RWPE2 (cell line): ENCODE measurements around the gene WASL.

Experiments
- ATAC-seq: fragments of 200-7000 bp; cut with Tn5 transposase; 3 replicates; pipeline ENCODE4 v1.9.1; 2021; ENCODE audit warnings: low read depth
- DNase-seq: peaks from one replicate; pipeline ENCODE4 v3.0.0-alpha.2; 2020; ENCODE audit warnings: low spot score
- H3K27ac ChIP-seq: fragments of 450-650 bp; 2 replicates; pipeline ENCODE4 v1.5.1; 2017; ENCODE audit warnings: mild to moderate bottlenecking; ENCODE audit not compliant: poor library complexity, severe bottlenecking
- H3K27me3 ChIP-seq: fragments of 250-450 bp; sonication (Bioruptor Pico); 2 replicates; pipeline ENCODE4 v1.5.1; 2021; ENCODE audit warnings: mild to moderate bottlenecking, moderate library complexity; ENCODE audit not compliant: insufficient read depth, poor library complexity, severe bottlenecking
- H3K36me3 ChIP-seq: fragments of 250-450 bp; sonication (Bioruptor Pico); 2 replicates; pipeline ENCODE4 v1.5.1; 2020; ENCODE audit warnings: low read depth, mild to moderate bottlenecking, moderate library complexity
- H3K4me1 ChIP-seq: fragments of 250-450 bp; sonication (Bioruptor Pico); 2 replicates; pipeline ENCODE4 v1.5.1; 2021; ENCODE audit warnings: mild to moderate bottlenecking, moderate library complexity; ENCODE audit not compliant: insufficient read depth, poor library complexity, severe bottlenecking
- H3K4me3 ChIP-seq: fragments of 250-450 bp; sonication (Bioruptor Pico); 2 replicates; pipeline ENCODE4 v1.5.1; 2021; ENCODE audit warnings: mild to moderate bottlenecking, moderate library complexity; ENCODE audit not compliant: severe bottlenecking
- H3K9me3 ChIP-seq: fragments of 250-450 bp; sonication (Bioruptor Pico); 2 replicates; pipeline ENCODE4 v1.5.1; 2021; ENCODE audit warnings: mild to moderate bottlenecking, moderate library complexity; ENCODE audit not compliant: severe bottlenecking
- TF ChIP-seq, protein P1 (sequence below): fragments of 450-650 bp; IDR thresholded peaks from one replicate; pipeline ENCODE4 v1.5.1; 2017; ENCODE audit warnings: mild to moderate bottlenecking, moderate library complexity; ENCODE audit not compliant: poor library complexity, severe bottlenecking

The WASL gene

GRCh38 chr7:123732413-123733091 is 16.3 kb downstream of the WASL start:
- Histone ChIP-seq H3K9me3 (peaks cover 6% of the 10 kb centered on the region), H3K27ac (no peak overlapping the region), H3K27me3 (no peaks in the 10 kb centered on the region), H3K4me3 (no peak overlapping the region), H3K36me3 (peaks cover 8% of the 10 kb centered on the region; the same call in 1 of the 2 replicates), H3K4me1 (peaks cover 9% of the 10 kb centered on the region)
- no peak for DNase-seq
- no peak for ATAC-seq
- TF ChIP-seq, protein P1, sequence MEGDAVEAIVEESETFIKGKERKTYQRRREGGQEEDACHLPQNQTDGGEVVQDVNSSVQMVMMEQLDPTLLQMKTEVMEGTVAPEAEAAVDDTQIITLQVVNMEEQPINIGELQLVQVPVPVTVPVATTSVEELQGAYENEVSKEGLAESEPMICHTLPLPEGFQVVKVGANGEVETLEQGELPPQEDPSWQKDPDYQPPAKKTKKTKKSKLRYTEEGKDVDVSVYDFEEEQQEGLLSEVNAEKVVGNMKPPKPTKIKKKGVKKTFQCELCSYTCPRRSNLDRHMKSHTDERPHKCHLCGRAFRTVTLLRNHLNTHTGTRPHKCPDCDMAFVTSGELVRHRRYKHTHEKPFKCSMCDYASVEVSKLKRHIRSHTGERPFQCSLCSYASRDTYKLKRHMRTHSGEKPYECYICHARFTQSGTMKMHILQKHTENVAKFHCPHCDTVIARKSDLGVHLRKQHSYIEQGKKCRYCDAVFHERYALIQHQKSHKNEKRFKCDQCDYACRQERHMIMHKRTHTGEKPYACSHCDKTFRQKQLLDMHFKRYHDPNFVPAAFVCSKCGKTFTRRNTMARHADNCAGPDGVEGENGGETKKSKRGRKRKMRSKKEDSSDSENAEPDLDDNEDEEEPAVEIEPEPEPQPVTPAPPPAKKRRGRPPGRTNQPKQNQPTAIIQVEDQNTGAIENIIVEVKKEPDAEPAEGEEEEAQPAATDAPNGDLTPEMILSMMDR = no peak

DNA sequence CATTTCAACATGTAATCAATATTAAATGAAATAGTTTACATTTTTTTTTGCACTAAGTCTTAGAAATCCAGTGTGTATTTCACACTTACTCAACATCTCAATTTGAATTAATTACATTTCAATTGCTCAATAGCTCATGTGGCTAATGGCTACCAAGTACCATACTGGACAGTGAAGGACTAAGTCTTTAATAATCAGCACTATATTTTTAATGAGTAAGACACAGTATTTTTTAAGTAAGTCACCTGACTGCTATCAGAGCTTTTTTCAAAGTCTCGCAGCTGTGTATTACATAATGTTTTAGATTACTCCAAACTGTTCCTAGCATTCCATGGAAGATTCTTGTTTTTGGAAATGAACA is 19.6 kb downstream of the WASL start:
- DNase-seq = no peak
- Histone ChIP-seq H3K4me3 (no peak overlapping the region), H3K4me1 (peaks cover 17% of the 10 kb centered on the region), H3K27ac (no peak overlapping the region), H3K27me3 (no peaks in the 10 kb centered on the region), H3K36me3 (peaks cover 2% of the 10 kb centered on the region; the same call in 1 of the 2 replicates), H3K9me3 (peaks cover 4% of the 10 kb centered on the region)
- no peak for ATAC-seq
- TF ChIP-seq, protein P1 = no peak

DNA sequence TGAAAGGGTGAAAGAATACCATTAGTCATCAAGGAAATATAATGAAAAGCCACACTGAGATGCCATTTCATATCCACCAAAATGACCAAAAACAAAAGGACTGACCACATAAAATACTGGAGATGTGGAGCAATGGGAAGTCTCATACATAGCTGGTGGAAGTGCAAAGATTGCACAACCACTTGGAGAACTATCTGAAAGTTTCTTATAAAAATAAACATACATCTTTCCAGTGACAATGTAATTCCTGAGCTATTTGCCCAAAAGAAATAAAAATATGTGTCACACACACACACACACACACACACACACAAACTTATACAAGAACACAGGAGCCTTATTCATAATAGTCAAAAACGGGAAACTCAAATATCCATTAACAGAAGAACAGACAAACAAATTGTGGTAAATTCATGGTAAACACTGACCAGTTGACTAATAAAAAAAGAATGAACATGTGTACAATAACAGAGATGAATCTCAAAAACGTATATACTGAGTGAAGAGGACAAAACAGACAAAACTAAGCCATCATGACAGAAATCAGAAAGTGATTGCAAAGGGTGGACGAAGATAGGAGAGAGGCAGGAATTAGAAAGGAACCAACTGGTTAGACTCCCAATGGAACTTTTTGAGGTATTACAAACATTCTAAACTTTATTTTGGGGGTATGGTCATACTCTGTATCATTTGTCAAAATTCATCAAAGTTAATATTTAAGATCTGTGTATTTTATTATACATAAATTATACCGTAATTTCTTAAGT is 21.5 kb downstream of the WASL start:
- TF ChIP-seq, protein P1 = no peak
- Histone ChIP-seq H3K4me1 (peaks cover 17% of the 10 kb centered on the region), H3K36me3 (peaks cover 2% of the 10 kb centered on the region; the same call in 1 of the 2 replicates), H3K4me3 (no peak overlapping the region), H3K27me3 (no peaks in the 10 kb centered on the region), H3K9me3 (peaks cover 2% of the 10 kb centered on the region), H3K27ac (no peak overlapping the region)
- ATAC-seq (peak; percentile 41; the same call in 2 of the 3 replicates), DNase-seq (no peak)

DNA sequence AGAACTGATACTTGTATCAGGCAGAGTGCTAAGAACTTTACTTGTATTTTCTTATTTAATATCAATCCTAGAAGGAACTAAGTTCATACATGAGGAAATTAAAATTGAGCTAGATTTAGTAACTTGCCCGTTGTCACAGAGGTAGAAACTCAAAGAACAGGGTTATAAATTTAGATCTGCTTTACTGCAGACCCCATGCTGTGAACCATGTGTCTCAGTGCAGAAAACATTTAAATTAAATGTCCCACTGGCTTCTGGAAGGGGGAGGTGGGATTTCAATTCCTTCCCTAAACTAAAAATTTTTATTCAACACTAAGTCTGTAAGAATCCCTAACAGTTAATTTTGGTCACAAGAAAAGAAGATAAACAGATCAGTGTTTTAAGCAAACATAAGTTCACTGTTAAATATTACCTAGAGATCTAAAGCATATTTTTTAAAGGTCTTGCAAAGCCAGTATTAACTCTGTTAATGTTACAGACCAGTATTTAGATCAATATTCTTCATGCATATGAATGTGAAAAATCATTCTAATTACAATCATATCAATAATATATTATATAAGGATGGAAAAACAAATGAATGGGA is 23.1 kb downstream of the WASL start:
- H3K27me3 ChIP-seq = no peaks in the 10 kb centered on the region
- ATAC-seq (no peak), DNase-seq (no peak)
- TF ChIP-seq, protein P1 = no peak
- no peaks in the 10 kb centered on the region for H3K9me3 ChIP-seq
- peaks cover 17% of the 10 kb centered on the region for H3K4me1 ChIP-seq
- peaks cover 2% of the 10 kb centered on the region; the same call in 1 of the 2 replicates for H3K36me3 ChIP-seq
- H3K27ac ChIP-seq = no peak overlapping the region
- no peak overlapping the region for H3K4me3 ChIP-seq
